Measurements from ENCODE around the gene ZNF107. TPM values are rescaled to one million over a fixed set of nuclear protein-coding genes. Genes with fewer than 3 reads are reported as not detected.
"Not testable (repeated sequence)": the region's sequence is repeated elsewhere in the genome, so short reads cannot be mapped to it uniquely, and the experiment has no call there.

The ZNF107 gene
- total RNA-seq, 4 donors from 2014 or later = 1.8 to 4.9 (median 3.5) TPM

GRCh38 chr7:64653721-64654401 is 12.1 kb upstream of the ZNF107 start:
- no peaks in the 10 kb centered on the region for H3K36me3 ChIP-seq
- no peaks in the 10 kb centered on the region for H3K27me3 ChIP-seq
- no peak overlapping the region for H3K4me3 ChIP-seq
- no peak overlapping the region for H3K27ac ChIP-seq
- 72 to 79% methylated on average over 4 to 8 of the region's 11 CpGs for WGBS, 2 donors (ENCODE audit: low coverage in 1 of 2)
- no peak for ATAC-seq
- TF ChIP-seq POLR2A (IDR thresholded peaks at IDR 0.05) (no peak), CTCF (IDR thresholded peaks at IDR 0.05) (no peak), EP300 (IDR thresholded peaks at IDR 0.05) (no peak), POLR2AphosphoS5 (IDR thresholded peaks at IDR 0.05) (no peak)
- H3K9me3 ChIP-seq = no peaks in the 10 kb centered on the region
- no peaks in the 10 kb centered on the region for H3K4me1 ChIP-seq

- Histone ChIP-seq H3K27ac (no peak overlapping the region), H3K27me3 (no peaks in the 10 kb centered on the region), H3K9me3 (no peaks in the 10 kb centered on the region), H3K4me1 (no peaks in the 10 kb centered on the region), H3K36me3 (no peaks in the 10 kb centered on the region), H3K4me3 (no peak overlapping the region)
- TF ChIP-seq POLR2A (IDR thresholded peaks at IDR 0.05) (no peak), POLR2AphosphoS5 (IDR thresholded peaks at IDR 0.05) (no peak), CTCF (IDR thresholded peaks at IDR 0.05) (no peak), EP300 (IDR thresholded peaks at IDR 0.05) (no peak)
- WGBS, 2 donors (ENCODE audit: low coverage in 1 of 2) = 68 to 75% methylated on average over 3 to 5 of the region's 5 CpGs
- no peak for ATAC-seq
Measured at GRCh38 chr7:64654796-64655548, 11.0 kb upstream of the ZNF107 start.

GRCh38 chr7:64655811-64656210 is 10.1 kb upstream of the ZNF107 start:
- 50 to 53% methylated on average over 1 to 2 of the region's 2 CpGs for WGBS, 2 donors (ENCODE audit: low coverage in 1 of 2)
- Histone ChIP-seq H3K36me3 (no peaks in the 10 kb centered on the region), H3K4me3 (no peak overlapping the region)

GRCh38 chr7:64656489-64656888 is 9.4 kb upstream of the ZNF107 start:
- H3K4me3 ChIP-seq = no peak overlapping the region
- H3K36me3 ChIP-seq = no peaks in the 10 kb centered on the region
- whole genome bisulfite sequencing, 2 donors (ENCODE audit: low coverage in 1 of 2) = 91 to 94% methylated on average over 3 of the region's 3 CpGs
- no peak for TF ChIP-seq CTCF (IDR thresholded peaks at IDR 0.05)
- no peak for TF ChIP-seq POLR2A (IDR thresholded peaks at IDR 0.05)
- TF ChIP-seq EP300 (IDR thresholded peaks at IDR 0.05) = no peak
- H3K4me1 ChIP-seq = no peaks in the 10 kb centered on the region
- no peaks in the 10 kb centered on the region for H3K27me3 ChIP-seq
- ATAC-seq = no peak
- no peaks in the 10 kb centered on the region for H3K9me3 ChIP-seq
- H3K27ac ChIP-seq = no peak overlapping the region

More at GRCh38 chr7:64655811-64656210, 10.1 kb upstream of the ZNF107 start:
- no peaks in the 10 kb centered on the region for H3K27me3 ChIP-seq
- no peaks in the 10 kb centered on the region for H3K9me3 ChIP-seq
- H3K4me1 ChIP-seq = no peaks in the 10 kb centered on the region
- no peak for ATAC-seq
- TF ChIP-seq POLR2AphosphoS5 (IDR thresholded peaks at IDR 0.05) (no peak), EP300 (IDR thresholded peaks at IDR 0.05) (no peak), CTCF (IDR thresholded peaks at IDR 0.05) (no peak), POLR2A (IDR thresholded peaks at IDR 0.05) (no peak)
- no peak overlapping the region for H3K27ac ChIP-seq

- H3K4me3 ChIP-seq, ATAC-seq, H3K36me3 ChIP-seq, H3K9me3 ChIP-seq, H3K27me3 ChIP-seq, H3K27ac ChIP-seq: not testable (repeated sequence)
- WGBS, 2 donors (ENCODE audit: low coverage in 1 of 2) = 88 to 96% methylated on average over 4 to 5 of the region's 5 CpGs
- H3K4me1 ChIP-seq = peaks cover 0 to 17% (median 0%) of the 10 kb centered on the region in 3 donors
Measured at GRCh38 chr7:64662091-64662490, 3.8 kb upstream of the ZNF107 start.

Measured in gastroesophageal sphincter (tissue), 4 donors.